AG09309 (cell line): ENCODE results near the gene ATP13A5.

Experiments used
- DNase-seq: peaks from one replicate; pipeline ENCODE4 v3.0.0-alpha.2; 2010; ENCODE audit warnings: low read depth
- H3K4me3 ChIP-seq: 2 replicates; pipeline ENCODE4 v1.5.1; 2011; ENCODE audit warnings: mild to moderate bottlenecking, low read depth, low read length, moderate library complexity; ENCODE audit not compliant: control insufficient read depth
- CTCF ChIP-seq: IDR thresholded peaks from 2 replicates; pipeline ENCODE4 v1.5.1; 2011; ENCODE audit warnings: mild to moderate bottlenecking, low read depth, low read length, inconsistent platforms; ENCODE audit not compliant: insufficient read depth, control insufficient read depth; ENCODE audit errors: missing control alignments

ATP13A5 gene

GRCh38 chr3:193350744-193351143 is 27.8 kb downstream of the ATP13A5 start:
- no peak for TF ChIP-seq CTCF
- no peak overlapping the region for H3K4me3 ChIP-seq
- no peak for DNase-seq

GRCh38 chr3:193348686-193349085 is 29.9 kb downstream of the ATP13A5 start:
- H3K4me3 ChIP-seq: no peak overlapping the region
- TF ChIP-seq CTCF: no peak
- DNase-seq: no peak

GRCh38 chr3:193347521-193348501 is 30.7 kb downstream of the ATP13A5 start:
- no peak for DNase-seq
- no peak overlapping the region for H3K4me3 ChIP-seq
- TF ChIP-seq CTCF: no peak

- no peak for DNase-seq
- no peak overlapping the region for H3K4me3 ChIP-seq
- no peak for TF ChIP-seq CTCF
Observed at GRCh38 chr3:193346259-193346658, 32.3 kb downstream of the ATP13A5 start.

GRCh38 chr3:193345431-193345830 is 33.1 kb downstream of the ATP13A5 start:
- TF ChIP-seq CTCF: no peak
- no peak overlapping the region for H3K4me3 ChIP-seq
- no peak for DNase-seq

GRCh38 chr3:193344486-193344885 is 34.1 kb downstream of the ATP13A5 start:
- H3K4me3 ChIP-seq: no peak overlapping the region
- no peak for DNase-seq
- no peak for TF ChIP-seq CTCF
